Glomerular visceral epithelial cell (primary cell): ENCODE results near the gene UST.

Experiments
- DNase-seq: peaks from one replicate; pipeline ENCODE4 v3.0.0-alpha.2; 2016; ENCODE audit errors: extremely low spot score

The UST gene

DNA sequence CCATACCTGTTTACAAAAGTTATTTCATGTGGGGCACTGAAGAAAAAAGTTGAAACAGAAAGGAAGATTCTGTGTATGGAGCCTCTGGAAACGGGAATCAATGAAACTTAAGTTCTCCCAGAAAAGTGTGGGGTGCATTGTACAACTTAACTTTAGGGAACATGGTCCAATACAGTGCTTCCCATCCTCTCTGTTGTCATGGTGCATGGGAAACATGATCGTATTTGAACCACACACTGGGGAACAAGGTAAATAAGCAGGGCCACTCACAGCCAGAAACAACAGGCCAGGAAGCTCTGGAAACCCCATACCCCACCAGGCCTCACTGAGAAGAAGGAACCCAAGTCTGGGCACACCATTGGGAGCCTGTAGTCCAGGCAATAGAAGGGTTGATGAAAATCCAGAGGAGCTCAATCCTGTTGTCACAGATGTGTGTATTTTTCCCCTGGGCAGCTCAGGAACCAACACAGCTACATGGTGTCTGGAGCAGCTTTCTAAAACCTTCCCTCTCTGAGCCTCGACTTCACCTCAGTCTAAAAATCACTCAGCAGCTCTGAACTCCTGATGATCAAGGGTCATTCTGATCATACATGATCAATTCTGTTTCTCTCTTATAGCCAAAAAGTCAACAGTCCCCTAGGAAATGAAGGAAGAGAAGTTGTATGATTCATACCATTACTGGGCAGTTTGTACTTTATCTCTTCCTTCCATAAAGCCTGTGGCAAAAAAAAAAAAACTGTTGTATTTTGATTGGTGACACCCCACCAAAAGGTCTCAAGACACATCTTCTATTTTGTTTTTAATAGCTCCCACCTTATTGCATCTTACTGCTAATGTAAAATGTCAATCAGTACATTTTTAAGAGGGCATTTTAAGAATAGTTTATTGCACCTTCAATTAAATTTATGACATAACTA lies 372.2 kb downstream of the UST start:
- no peak for DNase-seq

DNA sequence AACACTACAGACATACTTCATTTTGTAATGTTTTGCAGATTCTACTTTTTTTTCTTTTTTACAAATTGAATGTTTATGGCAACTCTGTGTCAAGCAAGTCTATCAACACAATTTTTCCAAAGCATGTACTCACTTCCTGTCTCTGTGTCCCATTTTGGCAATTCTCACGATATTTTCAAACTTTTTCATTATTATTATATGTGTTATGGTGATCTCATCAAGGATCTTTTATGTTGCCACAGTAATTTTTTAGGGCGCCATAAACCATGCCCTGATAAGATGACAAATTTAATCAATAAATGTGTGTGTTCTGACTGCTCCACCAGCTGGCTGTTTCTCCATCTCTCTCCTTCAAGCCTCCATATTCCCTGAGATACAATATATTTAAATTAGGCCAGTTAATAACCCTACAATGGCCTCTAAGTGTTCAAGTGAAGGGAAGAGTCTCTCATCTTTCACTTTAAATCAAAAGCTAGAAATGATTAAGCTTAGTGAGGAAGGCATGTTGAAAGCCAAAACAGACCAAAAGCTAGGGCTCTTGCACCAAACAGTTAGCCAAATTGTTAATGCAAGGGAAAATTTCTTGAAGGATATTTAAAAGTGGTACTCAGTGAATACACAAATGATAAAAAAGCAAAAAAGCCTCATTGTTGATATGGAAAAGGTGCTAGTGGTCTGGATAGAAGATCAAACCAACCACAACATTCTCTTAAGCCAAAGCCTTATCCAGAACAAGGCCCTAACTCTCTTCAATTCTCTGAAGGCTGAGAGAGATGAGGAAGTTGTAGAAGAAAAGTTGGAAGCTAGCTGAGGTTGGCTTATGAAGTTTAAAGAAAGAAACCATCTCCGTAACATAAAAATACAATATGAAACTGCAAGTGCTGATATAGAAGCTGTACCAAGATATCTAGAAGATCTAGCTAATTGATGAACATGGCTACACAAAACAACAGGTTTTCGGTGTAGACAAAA lies 376.3 kb downstream of the UST start:
- DNase-seq = no peak

DNA sequence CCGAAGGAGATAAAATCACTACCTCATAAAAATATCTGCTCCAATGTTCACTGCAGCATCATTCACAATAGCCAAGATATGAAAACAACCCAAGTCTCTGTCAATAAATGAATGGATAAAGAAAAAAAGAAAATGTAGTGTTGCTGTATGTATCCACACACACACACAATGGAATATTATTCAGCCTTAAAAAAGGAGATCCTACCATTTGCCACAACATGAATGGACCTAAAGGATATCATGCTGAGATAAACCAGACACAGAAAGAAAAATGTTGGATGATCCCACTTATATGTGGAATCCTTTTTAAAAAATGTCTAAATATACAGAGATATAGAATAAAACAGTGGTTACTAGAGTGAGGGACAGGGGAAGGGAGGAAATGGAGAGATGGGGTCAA lies 378.5 kb downstream of the UST start:
- no peak for DNase-seq
